ENCODE results near the gene COL12A1. TPM values are rescaled to one million over a fixed set of nuclear protein-coding genes. Genes with fewer than 3 reads are reported as not detected.

COL12A1 gene
- total RNA-seq, 2 experiments from 2014 or later, result not detected

DNA sequence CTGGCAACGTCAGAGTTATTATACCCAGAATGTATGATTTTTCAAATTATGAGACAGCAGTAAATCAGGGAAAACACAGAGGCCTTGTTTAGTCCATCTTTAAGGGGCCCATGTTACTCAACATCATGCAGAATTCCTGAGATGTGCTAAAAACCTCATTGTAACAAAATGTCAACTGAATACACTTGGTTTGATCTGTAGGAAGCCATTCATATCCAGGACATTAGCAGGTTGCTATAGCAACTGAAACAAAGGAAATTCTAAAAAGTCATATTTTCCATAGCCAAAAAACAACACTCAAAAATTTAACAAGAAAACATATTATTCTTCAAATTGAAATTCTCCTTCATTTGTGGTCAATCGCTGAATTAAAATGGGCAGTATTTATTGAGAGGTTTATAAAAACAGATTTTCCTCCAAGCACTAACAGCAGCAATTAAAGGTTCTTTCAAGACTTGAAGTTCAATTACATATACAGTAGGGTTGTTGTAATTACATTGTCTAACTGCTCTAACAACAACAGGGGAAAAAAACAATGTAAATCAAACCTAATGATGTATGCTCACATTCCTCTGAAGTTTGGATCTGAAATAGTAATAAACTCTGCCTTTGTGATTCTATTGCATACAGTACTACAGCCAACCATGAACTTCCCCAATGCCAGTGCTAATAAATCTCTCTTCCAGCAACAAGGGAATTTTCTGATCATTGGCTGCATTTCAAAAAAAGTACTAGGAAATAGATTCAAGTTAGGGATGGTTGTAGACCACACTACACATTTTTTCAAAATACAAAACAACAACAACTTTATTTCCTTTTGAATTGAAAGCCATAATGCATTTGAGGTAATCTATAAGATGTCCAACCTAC is 34.9 kb downstream of the COL12A1 start:
- POLR2A ChIA-PET, result no interaction called here
- intact Hi-C loops (cut with micrococcal nuclease), result no loop called here
- no peaks in the 10 kb centered on the region for H3K9me3 Mint-ChIP-seq

GRCh38 chr6:75169689-75170586 is 35.9 kb downstream of the COL12A1 start:
- Mint-ChIP-seq H3K9me3 (no peaks in the 10 kb centered on the region), H3K27me3 (peaks cover 10% of the 10 kb centered on the region), H3K4me1 (ENCODE audit: low read depth) (no peaks in the 10 kb centered on the region), H3K4me3 (no peak overlapping the region), H3K27ac (no peak overlapping the region), H3K36me3 (no peaks in the 10 kb centered on the region)
- POLR2A ChIA-PET, result no interaction called here
- DNase-seq, result no peak
- intact Hi-C loops (cut with micrococcal nuclease), result no loop called here
- CTCF ChIA-PET, result no interaction called here

More for the DNA sequence above, 34.9 kb downstream of the COL12A1 start:
- Mint-ChIP-seq H3K4me3 (no peak overlapping the region), H3K36me3 (no peaks in the 10 kb centered on the region), H3K27ac (no peak overlapping the region), H3K4me1 (ENCODE audit: low read depth) (no peaks in the 10 kb centered on the region), H3K27me3 (peaks cover 15% of the 10 kb centered on the region)
- CTCF ChIA-PET, result no interaction called here
- DNase-seq, result no peak

DNA sequence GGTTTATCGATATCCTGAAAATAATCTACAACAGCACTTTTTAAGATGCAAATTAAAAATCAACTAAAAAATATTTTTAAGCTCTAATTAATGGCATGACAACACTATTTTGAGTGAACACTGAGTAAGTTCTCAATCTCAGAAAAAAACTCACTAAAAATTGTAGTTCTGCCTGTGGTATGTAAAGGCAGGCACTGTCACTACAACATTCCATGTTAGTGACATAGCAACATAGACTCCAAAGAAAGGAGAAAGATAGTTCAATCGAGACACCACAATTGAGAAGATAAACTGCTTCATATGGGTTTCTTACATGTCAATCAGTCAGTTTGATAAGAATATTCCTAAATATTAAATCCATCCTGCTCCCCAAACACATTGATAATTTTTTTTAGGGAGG is 38.0 kb downstream of the COL12A1 start:
- Mint-ChIP-seq H3K27ac (no peak overlapping the region), H3K27me3 (peaks cover 9% of the 10 kb centered on the region), H3K4me3 (no peak overlapping the region), H3K9me3 (no peaks in the 10 kb centered on the region), H3K36me3 (no peaks in the 10 kb centered on the region), H3K4me1 (ENCODE audit: low read depth) (no peaks in the 10 kb centered on the region)
- DNase-seq, result no peak
- ChIA-PET CTCF (interaction anchor here (1.0 kb wide), 1 partner anchor 41 kb away, joined by 4 read pairs; no protein-coding TSS in a partner anchor), POLR2A (no interaction called here)
- intact Hi-C loops (cut with micrococcal nuclease), result no loop called here

GRCh38 chr6:75167325-75167724 is 38.5 kb downstream of the COL12A1 start:
- no peak overlapping the region for H3K27ac Mint-ChIP-seq
- no peaks in the 10 kb centered on the region for H3K36me3 Mint-ChIP-seq
- peaks cover 9% of the 10 kb centered on the region for H3K27me3 Mint-ChIP-seq
- intact Hi-C loops (cut with micrococcal nuclease), result no loop called here
- no peaks in the 10 kb centered on the region for H3K9me3 Mint-ChIP-seq
- POLR2A ChIA-PET, result no interaction called here
- DNase-seq, result no peak
- CTCF ChIA-PET, result interaction anchor here (1.0 kb wide), 1 partner anchor 42 kb away, joined by 4 read pairs; no protein-coding TSS in a partner anchor
- H3K4me3 Mint-ChIP-seq, result no peak overlapping the region
- H3K4me1 Mint-ChIP-seq (ENCODE audit: low read depth), result no peaks in the 10 kb centered on the region

- CTCF ChIA-PET, result interaction anchor here (1.0 kb wide), 1 partner anchor 42 kb away, joined by 4 read pairs; no protein-coding TSS in a partner anchor
- Mint-ChIP-seq H3K4me1 (ENCODE audit: low read depth) (no peaks in the 10 kb centered on the region), H3K27me3 (peaks cover 9% of the 10 kb centered on the region), H3K27ac (no peak overlapping the region), H3K9me3 (no peaks in the 10 kb centered on the region), H3K36me3 (no peaks in the 10 kb centered on the region), H3K4me3 (no peak overlapping the region)
- intact Hi-C loops (cut with micrococcal nuclease), result no loop called here
- POLR2A ChIA-PET, result no interaction called here
- DNase-seq, result no peak
These were observed 39.1 kb downstream of the COL12A1 start for GRCh38 chr6:75166773-75167172.

GRCh38 chr6:75166236-75166635 is 39.6 kb downstream of the COL12A1 start:
- Mint-ChIP-seq H3K9me3 (no peaks in the 10 kb centered on the region), H3K4me3 (no peak overlapping the region), H3K36me3 (no peaks in the 10 kb centered on the region), H3K4me1 (ENCODE audit: low read depth) (no peaks in the 10 kb centered on the region), H3K27me3 (peaks cover 9% of the 10 kb centered on the region), H3K27ac (no peak overlapping the region)
- CTCF ChIA-PET, result no interaction called here
- POLR2A ChIA-PET, result no interaction called here
- DNase-seq, result no peak
- intact Hi-C loops (cut with micrococcal nuclease), result no loop called here

DNA sequence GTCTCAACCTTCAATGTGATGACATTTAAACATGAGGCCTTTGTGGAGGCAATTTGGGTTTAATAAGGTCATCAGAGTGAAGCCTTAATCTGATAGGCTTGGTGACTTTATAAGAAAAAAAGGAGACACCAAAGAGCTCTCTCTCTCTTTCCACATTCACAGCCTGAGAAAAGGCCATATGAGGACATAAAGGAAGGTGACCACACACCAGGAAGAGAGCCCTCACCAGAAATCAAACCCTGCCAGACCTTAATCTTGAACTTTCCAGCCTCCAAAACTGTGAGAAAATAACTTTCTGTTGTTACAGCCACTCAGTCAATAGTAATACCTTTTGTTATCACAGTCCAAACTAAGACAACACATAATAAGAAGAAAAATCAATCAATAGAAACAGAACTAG is 47.7 kb downstream of the COL12A1 start:
- intact Hi-C loops (cut with micrococcal nuclease), result no loop called here
- DNase-seq, result no peak
- Mint-ChIP-seq H3K27ac (no peak overlapping the region), H3K9me3 (no peaks in the 10 kb centered on the region), H3K36me3 (no peaks in the 10 kb centered on the region), H3K4me3 (no peak overlapping the region), H3K27me3 (peaks cover 6% of the 10 kb centered on the region), H3K4me1 (ENCODE audit: low read depth) (no peaks in the 10 kb centered on the region)
- ChIA-PET CTCF (no interaction called here), POLR2A (no interaction called here)

GRCh38 chr6:75157336-75157735 is 48.5 kb downstream of the COL12A1 start:
- intact Hi-C loops (cut with micrococcal nuclease), result no loop called here
- peaks cover 5% of the 10 kb centered on the region for H3K27me3 Mint-ChIP-seq
- no peak for DNase-seq
- no peaks in the 10 kb centered on the region for H3K9me3 Mint-ChIP-seq
- H3K4me3 Mint-ChIP-seq, result no peak overlapping the region
- H3K27ac Mint-ChIP-seq, result no peak overlapping the region
- ChIA-PET CTCF (no interaction called here), POLR2A (no interaction called here)
- no peaks in the 10 kb centered on the region for H3K4me1 Mint-ChIP-seq (ENCODE audit: low read depth)
- no peaks in the 10 kb centered on the region for H3K36me3 Mint-ChIP-seq

- intact Hi-C loops (cut with micrococcal nuclease), result no loop called here
- DNase-seq, result no peak
- CTCF ChIA-PET, result interaction anchor here (1.3 kb wide), 1 partner anchor 53 kb away, joined by 6 read pairs; no protein-coding TSS in a partner anchor
- Mint-ChIP-seq H3K4me3 (no peak overlapping the region), H3K36me3 (no peaks in the 10 kb centered on the region), H3K27ac (no peak overlapping the region), H3K9me3 (no peaks in the 10 kb centered on the region), H3K27me3 (peaks cover 5% of the 10 kb centered on the region), H3K4me1 (ENCODE audit: low read depth) (no peaks in the 10 kb centered on the region)
- POLR2A ChIA-PET, result no interaction called here
These were observed 49.5 kb downstream of the COL12A1 start for GRCh38 chr6:75156186-75156878.

- POLR2A ChIA-PET, result no interaction called here
- no peaks in the 10 kb centered on the region for H3K36me3 Mint-ChIP-seq
- H3K9me3 Mint-ChIP-seq, result no peaks in the 10 kb centered on the region
- CTCF ChIA-PET, result interaction anchor here (1.3 kb wide), 1 partner anchor 54 kb away, joined by 6 read pairs; no protein-coding TSS in a partner anchor
- peaks cover 5% of the 10 kb centered on the region for H3K27me3 Mint-ChIP-seq
- H3K4me3 Mint-ChIP-seq, result no peak overlapping the region
- H3K27ac Mint-ChIP-seq, result no peak overlapping the region
- intact Hi-C loops (cut with micrococcal nuclease), result no loop called here
- no peaks in the 10 kb centered on the region for H3K4me1 Mint-ChIP-seq (ENCODE audit: low read depth)
- no peak for DNase-seq
These were observed 50.2 kb downstream of the COL12A1 start for GRCh38 chr6:75155631-75156030.

- POLR2A ChIA-PET, result no interaction called here
- no peaks in the 10 kb centered on the region for H3K36me3 Mint-ChIP-seq
- DNase-seq, result no peak
- peaks cover 8% of the 10 kb centered on the region for H3K27me3 Mint-ChIP-seq
- H3K9me3 Mint-ChIP-seq, result no peaks in the 10 kb centered on the region
- CTCF ChIA-PET, result interaction anchor here (0.9 kb wide), 1 partner anchor 54 kb away, joined by 3 read pairs; no protein-coding TSS in a partner anchor
- intact Hi-C loops (cut with micrococcal nuclease), result no loop called here
- no peak overlapping the region for H3K27ac Mint-ChIP-seq
- no peak overlapping the region for H3K4me3 Mint-ChIP-seq
- no peaks in the 10 kb centered on the region for H3K4me1 Mint-ChIP-seq (ENCODE audit: low read depth)
These were observed 50.9 kb downstream of the COL12A1 start for GRCh38 chr6:75154973-75155372.
